Panc1 (cell line): ENCODE measurements around the gene ELK3.

Experiments
- CTCF ChIP-seq: fragments of 450-650 bp; IDR thresholded peaks from 2 replicates; pipeline ENCODE4 v1.5.1; 2017; ENCODE audit warnings: mild to moderate bottlenecking
- POLR2AphosphoS5 ChIP-seq: IDR thresholded peaks from 2 replicates; pipeline ENCODE4 v1.6.1; 2012; ENCODE audit warnings: mild to moderate bottlenecking, low read depth, low read length, moderate library complexity
- REST ChIP-seq, 2 experiments: IDR thresholded peaks; 2 replicates each; pipeline ENCODE4 v1.6.1; 2011 to 2012; ENCODE audit warnings: low read depth in 2 of 2, control low read depth in 1 of 2, low read length in 1 of 2, mild to moderate bottlenecking in 1 of 2, moderate library complexity in 1 of 2; ENCODE audit not compliant: insufficient read depth in 1 of 2
- SIN3A ChIP-seq: IDR thresholded peaks from 2 replicates; pipeline ENCODE4 v1.6.1; 2012; ENCODE audit warnings: low read depth, mild to moderate bottlenecking, low read length, moderate library complexity, borderline replicate concordance; ENCODE audit not compliant: insufficient read depth
- TCF7L2 ChIP-seq: IDR thresholded peaks from 2 replicates; pipeline ENCODE4 v1.6.1; 2011; ENCODE audit warnings: mild to moderate bottlenecking, low read depth, low read length, inconsistent platforms

DNA sequence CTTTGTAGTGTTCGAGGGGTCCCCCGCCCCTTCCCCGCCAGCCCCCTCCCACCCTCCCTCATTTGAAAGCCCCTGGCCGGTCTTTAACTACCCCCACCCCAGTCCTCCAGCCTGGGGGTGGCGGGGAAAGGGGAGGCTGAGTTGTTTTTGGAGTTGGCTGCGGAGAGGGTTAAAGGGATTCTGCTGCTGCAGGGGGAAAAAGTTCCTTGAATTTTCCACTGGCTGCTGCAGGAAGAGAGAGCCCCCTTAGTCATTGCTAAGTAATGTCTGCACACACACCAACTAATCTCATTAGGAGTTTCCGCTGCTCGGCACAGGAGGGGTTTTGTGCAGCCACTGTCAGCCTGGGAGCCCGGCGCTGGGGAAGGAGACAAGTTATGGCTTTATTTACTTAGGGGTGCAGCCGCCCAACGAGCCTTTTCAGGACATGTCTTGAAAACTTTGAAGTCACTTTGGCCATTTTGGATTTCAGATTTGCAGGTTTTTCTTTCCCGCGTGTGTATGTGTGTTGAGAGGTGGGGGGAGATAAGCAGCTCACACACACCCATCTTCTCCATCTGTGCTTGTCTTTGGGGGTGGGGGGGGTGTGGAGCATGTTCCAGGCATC lies 1.8 kb downstream of the ELK3 start:
- TF ChIP-seq TCF7L2 = no peak
- no peak for TF ChIP-seq CTCF
- no peak for TF ChIP-seq POLR2AphosphoS5
- no peak for TF ChIP-seq SIN3A
- TF ChIP-seq REST (IDR thresholded peaks at IDR 0.05; ENCODE audit: insufficient read depth in 1 of 2, low read depth in 2 of 2, low read length in 1 of 2) = no peak
